ENCODE measurements around the gene LOXHD1.

DNA sequence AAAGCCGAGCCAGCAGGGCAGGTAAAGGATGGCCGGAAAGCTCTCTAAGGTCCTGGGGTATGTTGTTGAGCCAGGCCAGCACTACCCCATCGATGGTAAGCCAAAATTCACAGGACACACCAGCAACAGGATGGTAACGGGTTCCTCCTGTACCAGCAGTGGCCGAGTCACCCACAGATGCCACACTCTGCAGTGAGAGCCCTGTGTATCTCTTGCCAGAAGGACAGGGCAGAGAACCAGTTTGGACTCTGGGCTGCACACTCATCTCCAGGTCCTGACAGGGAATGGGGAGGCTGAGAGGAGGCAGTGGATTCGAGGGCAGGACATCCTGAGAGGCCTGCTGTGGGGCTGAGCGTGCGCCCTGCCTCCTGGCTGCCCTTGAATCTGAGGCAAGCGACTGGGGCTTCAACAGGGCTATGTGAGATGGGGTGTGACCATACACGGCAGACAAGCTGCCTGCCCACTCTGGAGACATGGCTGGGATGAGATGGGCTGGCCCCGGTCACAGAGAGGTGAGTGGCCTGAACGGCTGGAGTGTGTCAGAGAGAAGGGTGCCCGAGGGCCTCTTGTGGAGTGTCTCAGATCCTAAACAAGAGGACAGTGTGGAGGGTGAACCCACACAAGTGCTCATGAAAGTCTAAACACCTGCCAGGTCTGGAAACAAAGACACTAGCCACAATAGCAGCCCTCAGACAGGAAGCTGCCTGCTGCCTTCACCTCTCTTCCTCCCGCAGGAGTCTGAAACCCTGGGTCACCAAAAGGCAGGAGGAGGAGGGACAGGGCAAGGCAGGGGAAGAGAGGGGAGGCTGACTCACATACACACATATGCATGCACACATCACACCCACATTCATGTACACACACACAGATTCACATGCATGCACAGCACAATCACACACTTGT is 182.3 kb downstream of the LOXHD1 start:
- TF ChIP-seq, protein P1, sequence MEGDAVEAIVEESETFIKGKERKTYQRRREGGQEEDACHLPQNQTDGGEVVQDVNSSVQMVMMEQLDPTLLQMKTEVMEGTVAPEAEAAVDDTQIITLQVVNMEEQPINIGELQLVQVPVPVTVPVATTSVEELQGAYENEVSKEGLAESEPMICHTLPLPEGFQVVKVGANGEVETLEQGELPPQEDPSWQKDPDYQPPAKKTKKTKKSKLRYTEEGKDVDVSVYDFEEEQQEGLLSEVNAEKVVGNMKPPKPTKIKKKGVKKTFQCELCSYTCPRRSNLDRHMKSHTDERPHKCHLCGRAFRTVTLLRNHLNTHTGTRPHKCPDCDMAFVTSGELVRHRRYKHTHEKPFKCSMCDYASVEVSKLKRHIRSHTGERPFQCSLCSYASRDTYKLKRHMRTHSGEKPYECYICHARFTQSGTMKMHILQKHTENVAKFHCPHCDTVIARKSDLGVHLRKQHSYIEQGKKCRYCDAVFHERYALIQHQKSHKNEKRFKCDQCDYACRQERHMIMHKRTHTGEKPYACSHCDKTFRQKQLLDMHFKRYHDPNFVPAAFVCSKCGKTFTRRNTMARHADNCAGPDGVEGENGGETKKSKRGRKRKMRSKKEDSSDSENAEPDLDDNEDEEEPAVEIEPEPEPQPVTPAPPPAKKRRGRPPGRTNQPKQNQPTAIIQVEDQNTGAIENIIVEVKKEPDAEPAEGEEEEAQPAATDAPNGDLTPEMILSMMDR (IDR thresholded peaks at IDR 0.05) = no peak
- TF ChIP-seq EZH2 (IDR thresholded peaks at IDR 0.05; ENCODE audit: borderline replicate concordance, insufficient read depth, low read depth, low read length, poor library complexity, severe bottlenecking) = no peak

Measured in B cell (primary cell).